Measurements from ENCODE around the gene SQOR. TPM values are rescaled to one million over a fixed set of nuclear protein-coding genes. Genes with fewer than 3 reads are reported as not detected.

The SQOR gene
- total RNA-seq, 2 donors from 2014 or later = 29.4 to 83.8 TPM

Small RNAs within 50 kb of the gene (small RNA-seq; reads per million reads assigned to genes)
- 0 reads per million in 2 donors for gene RF00019

Other genes starting within 250 kb of the SQOR start
- gene SLC30A4, start 112.3 kb upstream of the SQOR start, total RNA-seq = 100 to 1,000 TPM in 1 of 2 donors, 10 to 100 TPM in 1; 42.9 to 233 TPM
- gene BLOC1S6, start 47.6 kb upstream of the SQOR start, total RNA-seq = 10 to 100 TPM; 46.0 to 82.5 TPM